SH-SY5Y (cell line): ENCODE measurements around the gene ISL2.

ENCODE experiments used
- GATA2 ChIP-seq: IDR thresholded peaks from 2 replicates; pipeline ENCODE4 v1.6.1; 2011; ENCODE audit warnings: mild to moderate bottlenecking, low read depth, low read length
- GATA3 ChIP-seq: IDR thresholded peaks from 2 replicates; pipeline ENCODE4 v1.6.1; 2011; ENCODE audit warnings: low read depth, mild to moderate bottlenecking, low read length, moderate library complexity

DNA sequence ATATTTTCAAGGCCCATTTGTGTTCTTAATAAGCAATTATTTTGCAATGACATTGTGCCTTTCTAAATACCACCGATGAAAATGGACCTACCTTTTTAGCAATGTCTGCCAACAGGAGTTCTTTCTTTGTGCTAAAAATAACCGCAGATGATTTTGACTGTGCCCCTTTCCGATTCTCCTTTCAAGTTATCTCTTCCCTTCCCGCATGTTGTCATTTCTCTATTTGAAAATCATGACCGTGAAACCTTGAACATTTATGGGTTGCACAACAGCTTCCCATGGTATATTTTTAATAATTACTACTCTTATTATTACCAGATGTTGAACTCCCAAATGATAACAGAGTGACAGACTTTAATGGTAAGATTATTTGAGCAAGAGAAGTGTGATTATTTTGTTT, 15.0 kb upstream of the ISL2 start:
- TF ChIP-seq GATA3 (no peak), GATA2 (no peak)
